ENCODE measurements around the gene AP2B1.

DNA sequence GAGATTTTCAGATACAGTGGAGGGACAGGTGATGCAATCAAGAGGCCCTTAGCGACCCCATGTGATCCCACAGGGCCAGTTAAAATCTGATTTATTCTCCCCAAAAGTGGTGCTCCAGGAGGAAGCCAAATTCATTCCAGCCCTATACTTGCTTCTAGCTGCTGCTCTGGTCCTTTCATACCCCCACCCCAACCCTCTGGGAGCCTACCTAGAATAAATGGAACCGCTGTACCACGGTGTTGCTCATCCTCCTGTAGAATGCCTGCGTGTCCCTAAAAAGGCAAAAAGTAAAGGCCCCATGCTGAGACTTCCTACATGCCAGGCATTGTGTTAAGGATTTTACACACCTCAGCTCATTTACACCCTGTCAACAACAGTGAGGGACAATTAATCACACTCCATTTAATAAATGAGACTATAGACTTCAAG lies 142.3 kb downstream of the AP2B1 start:
- TF ChIP-seq ZBTB21 (CRISPR knock-in tag; IDR thresholded peaks at IDR 0.05; ENCODE audit: borderline replicate concordance) (no peak), JAZF1 (CRISPR knock-in tag; IDR thresholded peaks at IDR 0.05) (no peak)
- TF ChIP-seq, protein P1, sequence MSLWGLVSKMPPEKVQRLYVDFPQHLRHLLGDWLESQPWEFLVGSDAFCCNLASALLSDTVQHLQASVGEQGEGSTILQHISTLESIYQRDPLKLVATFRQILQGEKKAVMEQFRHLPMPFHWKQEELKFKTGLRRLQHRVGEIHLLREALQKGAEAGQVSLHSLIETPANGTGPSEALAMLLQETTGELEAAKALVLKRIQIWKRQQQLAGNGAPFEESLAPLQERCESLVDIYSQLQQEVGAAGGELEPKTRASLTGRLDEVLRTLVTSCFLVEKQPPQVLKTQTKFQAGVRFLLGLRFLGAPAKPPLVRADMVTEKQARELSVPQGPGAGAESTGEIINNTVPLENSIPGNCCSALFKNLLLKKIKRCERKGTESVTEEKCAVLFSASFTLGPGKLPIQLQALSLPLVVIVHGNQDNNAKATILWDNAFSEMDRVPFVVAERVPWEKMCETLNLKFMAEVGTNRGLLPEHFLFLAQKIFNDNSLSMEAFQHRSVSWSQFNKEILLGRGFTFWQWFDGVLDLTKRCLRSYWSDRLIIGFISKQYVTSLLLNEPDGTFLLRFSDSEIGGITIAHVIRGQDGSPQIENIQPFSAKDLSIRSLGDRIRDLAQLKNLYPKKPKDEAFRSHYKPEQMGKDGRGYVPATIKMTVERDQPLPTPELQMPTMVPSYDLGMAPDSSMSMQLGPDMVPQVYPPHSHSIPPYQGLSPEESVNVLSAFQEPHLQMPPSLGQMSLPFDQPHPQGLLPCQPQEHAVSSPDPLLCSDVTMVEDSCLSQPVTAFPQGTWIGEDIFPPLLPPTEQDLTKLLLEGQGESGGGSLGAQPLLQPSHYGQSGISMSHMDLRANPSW (CRISPR knock-in tag; conservative IDR thresholded peaks at IDR 0.05; ENCODE audit: low read depth): no peak
- TF ChIP-seq, protein P2, sequence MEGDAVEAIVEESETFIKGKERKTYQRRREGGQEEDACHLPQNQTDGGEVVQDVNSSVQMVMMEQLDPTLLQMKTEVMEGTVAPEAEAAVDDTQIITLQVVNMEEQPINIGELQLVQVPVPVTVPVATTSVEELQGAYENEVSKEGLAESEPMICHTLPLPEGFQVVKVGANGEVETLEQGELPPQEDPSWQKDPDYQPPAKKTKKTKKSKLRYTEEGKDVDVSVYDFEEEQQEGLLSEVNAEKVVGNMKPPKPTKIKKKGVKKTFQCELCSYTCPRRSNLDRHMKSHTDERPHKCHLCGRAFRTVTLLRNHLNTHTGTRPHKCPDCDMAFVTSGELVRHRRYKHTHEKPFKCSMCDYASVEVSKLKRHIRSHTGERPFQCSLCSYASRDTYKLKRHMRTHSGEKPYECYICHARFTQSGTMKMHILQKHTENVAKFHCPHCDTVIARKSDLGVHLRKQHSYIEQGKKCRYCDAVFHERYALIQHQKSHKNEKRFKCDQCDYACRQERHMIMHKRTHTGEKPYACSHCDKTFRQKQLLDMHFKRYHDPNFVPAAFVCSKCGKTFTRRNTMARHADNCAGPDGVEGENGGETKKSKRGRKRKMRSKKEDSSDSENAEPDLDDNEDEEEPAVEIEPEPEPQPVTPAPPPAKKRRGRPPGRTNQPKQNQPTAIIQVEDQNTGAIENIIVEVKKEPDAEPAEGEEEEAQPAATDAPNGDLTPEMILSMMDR (IDR thresholded peaks at IDR 0.05): no peak
- TF ChIP-seq, protein P3, sequence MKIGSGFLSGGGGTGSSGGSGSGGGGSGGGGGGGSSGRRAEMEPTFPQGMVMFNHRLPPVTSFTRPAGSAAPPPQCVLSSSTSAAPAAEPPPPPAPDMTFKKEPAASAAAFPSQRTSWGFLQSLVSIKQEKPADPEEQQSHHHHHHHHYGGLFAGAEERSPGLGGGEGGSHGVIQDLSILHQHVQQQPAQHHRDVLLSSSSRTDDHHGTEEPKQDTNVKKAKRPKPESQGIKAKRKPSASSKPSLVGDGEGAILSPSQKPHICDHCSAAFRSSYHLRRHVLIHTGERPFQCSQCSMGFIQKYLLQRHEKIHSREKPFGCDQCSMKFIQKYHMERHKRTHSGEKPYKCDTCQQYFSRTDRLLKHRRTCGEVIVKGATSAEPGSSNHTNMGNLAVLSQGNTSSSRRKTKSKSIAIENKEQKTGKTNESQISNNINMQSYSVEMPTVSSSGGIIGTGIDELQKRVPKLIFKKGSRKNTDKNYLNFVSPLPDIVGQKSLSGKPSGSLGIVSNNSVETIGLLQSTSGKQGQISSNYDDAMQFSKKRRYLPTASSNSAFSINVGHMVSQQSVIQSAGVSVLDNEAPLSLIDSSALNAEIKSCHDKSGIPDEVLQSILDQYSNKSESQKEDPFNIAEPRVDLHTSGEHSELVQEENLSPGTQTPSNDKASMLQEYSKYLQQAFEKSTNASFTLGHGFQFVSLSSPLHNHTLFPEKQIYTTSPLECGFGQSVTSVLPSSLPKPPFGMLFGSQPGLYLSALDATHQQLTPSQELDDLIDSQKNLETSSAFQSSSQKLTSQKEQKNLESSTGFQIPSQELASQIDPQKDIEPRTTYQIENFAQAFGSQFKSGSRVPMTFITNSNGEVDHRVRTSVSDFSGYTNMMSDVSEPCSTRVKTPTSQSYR (CRISPR knock-in tag; IDR thresholded peaks at IDR 0.05): no peak
- TF ChIP-seq, protein P4, sequence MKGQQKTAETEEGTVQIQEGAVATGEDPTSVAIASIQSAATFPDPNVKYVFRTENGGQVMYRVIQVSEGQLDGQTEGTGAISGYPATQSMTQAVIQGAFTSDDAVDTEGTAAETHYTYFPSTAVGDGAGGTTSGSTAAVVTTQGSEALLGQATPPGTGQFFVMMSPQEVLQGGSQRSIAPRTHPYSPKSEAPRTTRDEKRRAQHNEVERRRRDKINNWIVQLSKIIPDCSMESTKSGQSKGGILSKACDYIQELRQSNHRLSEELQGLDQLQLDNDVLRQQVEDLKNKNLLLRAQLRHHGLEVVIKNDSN (CRISPR knock-in tag; IDR thresholded peaks at IDR 0.05): no peak
